Measurements from ENCODE around the gene LIPC. TPM values are rescaled to one million over a fixed set of nuclear protein-coding genes. Genes with fewer than 3 reads are reported as not detected.

LIPC gene
- total and polyA plus RNA-seq, 7 donors = 0.36 to 3.0 (median 0.83) TPM; not detected in 2

GRCh38 chr15:58415636-58416035 is 16.2 kb upstream of the LIPC start:
- peaks cover 0 to 2% (median 0%) of the 10 kb centered on the region in 4 donors for H3K9me3 ChIP-seq
- no peaks in the 10 kb centered on the region for H3K4me1 ChIP-seq
- H3K4me3 ChIP-seq = no peak overlapping the region
- TF ChIP-seq EP300 (IDR thresholded peaks at IDR 0.05) = no peak
- TF ChIP-seq CTCF (IDR thresholded peaks at IDR 0.05) = no peak
- TF ChIP-seq POLR2AphosphoS5 (IDR thresholded peaks at IDR 0.05) = no peak
- TF ChIP-seq POLR2A (IDR thresholded peaks at IDR 0.05) = no peak
- no peaks in the 10 kb centered on the region for H3K36me3 ChIP-seq
- DNase-seq = no peak
- WGBS, 2 donors = 92 to 94% methylated on average over 3 of the region's 3 CpGs
- intact Hi-C loops (cut with DNase I) = no loop called here
- no peak overlapping the region for H3K27ac ChIP-seq
- no peaks in the 10 kb centered on the region for H3K27me3 ChIP-seq

GRCh38 chr15:58416963-58417362 is 14.8 kb upstream of the LIPC start:
- intact Hi-C loops (cut with DNase I) = no loop called here

GRCh38 chr15:58418135-58418534 is 13.7 kb upstream of the LIPC start:
- 86 to 90% methylated on average over 1 of the region's 1 CpG for WGBS, 2 donors
- H3K27ac ChIP-seq = no peak overlapping the region
- no peaks in the 10 kb centered on the region for H3K4me1 ChIP-seq
- TF ChIP-seq POLR2A (IDR thresholded peaks at IDR 0.05) (no peak), CTCF (IDR thresholded peaks at IDR 0.05) (no peak), POLR2AphosphoS5 (IDR thresholded peaks at IDR 0.05) (no peak), EP300 (IDR thresholded peaks at IDR 0.05) (no peak)
- intact Hi-C loops (cut with DNase I) = no loop called here
- H3K36me3 ChIP-seq = no peaks in the 10 kb centered on the region
- DNase-seq = no peak
- H3K27me3 ChIP-seq = no peaks in the 10 kb centered on the region
- H3K9me3 ChIP-seq = peaks cover 0 to 2% (median 0%) of the 10 kb centered on the region in 4 donors
- H3K4me3 ChIP-seq = no peak overlapping the region

More at GRCh38 chr15:58416963-58417362, 14.8 kb upstream of the LIPC start:
- Histone ChIP-seq H3K4me1 (no peaks in the 10 kb centered on the region), H3K4me3 (no peak overlapping the region), H3K36me3 (no peaks in the 10 kb centered on the region), H3K27me3 (no peaks in the 10 kb centered on the region), H3K9me3 (peaks cover 0 to 2% (median 0%) of the 10 kb centered on the region in 4 donors), H3K27ac (no peak overlapping the region)
- DNase-seq = no peak
- 75 to 96% methylated on average over 5 of the region's 5 CpGs for WGBS, 2 donors
- TF ChIP-seq CTCF (IDR thresholded peaks at IDR 0.05) (no peak), EP300 (IDR thresholded peaks at IDR 0.05) (no peak), POLR2A (IDR thresholded peaks at IDR 0.05) (no peak), POLR2AphosphoS5 (IDR thresholded peaks at IDR 0.05) (no peak)

GRCh38 chr15:58419803-58420524 is 11.8 kb upstream of the LIPC start:
- no peaks in the 10 kb centered on the region for H3K27me3 ChIP-seq
- no peaks in the 10 kb centered on the region for H3K36me3 ChIP-seq
- H3K4me1 ChIP-seq = no peaks in the 10 kb centered on the region
- no peak overlapping the region for H3K27ac ChIP-seq
- TF ChIP-seq EP300 (IDR thresholded peaks at IDR 0.05) (no peak), CTCF (IDR thresholded peaks at IDR 0.05) (no peak), POLR2AphosphoS5 (IDR thresholded peaks at IDR 0.05) (no peak), POLR2A (IDR thresholded peaks at IDR 0.05) (no peak)
- WGBS, 2 donors = 87 to 90% methylated on average over 11 of the region's 11 CpGs
- intact Hi-C loops (cut with DNase I) = no loop called here
- H3K4me3 ChIP-seq = no peak overlapping the region
- no peak for DNase-seq
- peaks cover 0 to 2% (median 0%) of the 10 kb centered on the region in 4 donors for H3K9me3 ChIP-seq

All from sigmoid colon (tissue), 7 donors.